Esophagus mucosa (tissue), 1 donor: Measurements from ENCODE around the gene ZC3HAV1L. TPM values are rescaled to one million over a fixed set of nuclear protein-coding genes. Genes with fewer than 3 reads are reported as not detected.
"Not testable (repeated sequence)": the region's sequence is repeated elsewhere in the genome, so short reads cannot be mapped to it uniquely, and the experiment has no call there.

ENCODE experiments used
- ATAC-seq: fragments of 200-7000 bp; cut with Tn5 transposase; one replicate; pipeline ENCODE4 v1.9.1; 2020
- total RNA-seq: library from RNA; stranded (reverse); gene quantifications from one replicate; pipeline ENCODE4 v1.2.4, GENCODE V29; 2023
- donor health status: DM: yes; HTN: yes; CAD: no.

ZC3HAV1L gene, protein sequence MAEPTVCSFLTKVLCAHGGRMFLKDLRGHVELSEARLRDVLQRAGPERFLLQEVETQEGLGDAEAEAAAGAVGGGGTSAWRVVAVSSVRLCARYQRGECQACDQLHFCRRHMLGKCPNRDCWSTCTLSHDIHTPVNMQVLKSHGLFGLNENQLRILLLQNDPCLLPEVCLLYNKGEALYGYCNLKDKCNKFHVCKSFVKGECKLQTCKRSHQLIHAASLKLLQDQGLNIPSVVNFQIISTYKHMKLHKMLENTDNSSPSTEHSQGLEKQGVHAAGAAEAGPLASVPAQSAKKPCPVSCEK
- 6.3 TPM for total RNA-seq

DNA sequence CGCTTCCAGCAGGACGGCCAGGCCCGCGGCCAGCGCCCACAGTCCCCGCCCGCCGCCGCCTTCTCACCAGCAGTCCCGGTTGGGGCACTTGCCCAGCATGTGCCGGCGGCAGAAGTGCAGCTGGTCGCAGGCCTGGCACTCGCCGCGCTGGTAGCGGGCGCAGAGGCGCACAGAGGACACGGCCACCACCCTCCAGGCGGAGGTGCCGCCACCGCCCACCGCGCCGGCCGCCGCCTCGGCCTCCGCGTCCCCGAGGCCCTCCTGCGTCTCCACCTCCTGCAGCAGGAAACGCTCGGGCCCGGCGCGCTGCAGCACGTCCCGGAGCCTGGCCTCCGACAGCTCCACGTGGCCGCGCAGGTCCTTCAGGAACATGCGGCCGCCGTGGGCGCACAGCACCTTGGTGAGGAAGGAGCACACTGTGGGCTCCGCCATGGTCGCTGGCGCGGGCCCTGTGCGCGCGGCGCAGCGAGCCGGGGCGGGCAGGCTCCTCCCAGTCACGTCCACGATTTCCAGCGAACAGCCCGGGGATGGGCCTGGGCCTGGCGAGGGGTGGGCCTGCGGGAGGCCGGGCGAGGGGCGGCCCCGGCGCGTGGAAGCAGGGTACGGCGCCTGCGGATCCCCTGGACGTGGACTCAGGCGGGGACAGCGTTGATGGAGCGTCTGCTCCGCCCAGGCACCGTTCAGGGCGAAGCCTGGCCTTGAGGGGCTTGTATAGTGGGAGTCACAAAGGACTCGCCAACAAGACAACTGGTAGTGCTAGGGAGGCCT lies at the start of gene ZC3HAV1L:
TSS of gene ZC3HAV1L (minus strand) at position 457 of the 768 bp plus-strand sequence. CDS start at position 432, 25 bp downstream.
- ATAC-seq: peak; percentile 74

DNA sequence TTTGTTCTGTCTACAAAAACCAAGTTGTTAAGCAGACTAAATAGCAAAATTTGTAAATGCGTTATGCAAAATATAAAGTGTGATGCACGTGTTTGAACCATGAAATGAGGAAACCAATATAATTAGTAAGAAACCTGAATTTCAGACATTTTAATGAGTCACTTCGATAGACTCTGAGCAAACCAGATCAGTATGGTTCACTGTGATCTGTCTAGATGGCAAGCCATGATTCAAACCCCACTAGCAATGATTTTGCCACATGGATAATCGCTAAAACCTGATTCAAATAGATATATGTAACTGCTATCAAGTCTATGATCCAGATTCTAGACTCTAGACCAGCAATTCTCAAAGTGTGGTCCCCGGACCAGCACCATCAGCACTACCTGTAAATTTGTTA lies 48.9 kb upstream of the ZC3HAV1L start:
- ATAC-seq: no peak

DNA sequence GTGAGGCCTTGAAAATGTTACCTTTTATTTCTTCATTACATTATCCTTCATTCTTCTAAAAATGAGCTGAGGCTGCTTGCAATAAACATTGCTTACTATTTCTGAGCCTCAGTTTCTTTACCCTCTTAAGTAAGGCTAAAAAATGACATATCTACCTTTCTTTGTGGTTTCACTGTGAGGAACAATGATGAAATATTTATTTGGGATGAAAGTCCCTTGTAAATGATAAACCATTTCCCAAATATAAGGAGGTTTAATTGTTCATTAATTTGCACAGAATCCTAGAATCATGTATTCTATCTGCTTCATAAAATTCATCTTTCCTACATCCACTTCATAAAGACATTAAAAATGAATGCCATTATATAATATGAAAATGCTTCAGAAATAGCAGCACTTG lies 45.7 kb upstream of the ZC3HAV1L start:
- no peak for ATAC-seq

DNA sequence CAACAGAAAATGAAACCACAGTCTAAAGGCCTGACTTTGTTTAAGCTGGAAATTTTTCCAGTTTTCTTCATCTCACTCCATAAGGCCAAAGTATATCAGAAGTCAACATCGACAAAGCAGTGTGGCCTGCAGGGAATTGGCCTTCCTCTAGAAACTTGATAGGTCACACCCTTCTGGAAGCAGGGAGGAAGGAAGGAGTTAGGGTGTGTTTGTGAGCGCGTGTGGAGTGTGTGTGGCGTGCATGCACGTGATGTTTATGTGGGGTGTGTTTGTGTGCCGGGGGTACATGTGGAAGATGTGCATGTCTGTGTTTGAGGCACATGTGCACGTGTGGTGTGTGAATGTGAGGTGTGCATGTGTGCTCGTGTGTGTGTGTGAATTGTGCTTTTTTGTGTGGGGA lies 45.1 kb upstream of the ZC3HAV1L start:
- no peak for ATAC-seq

- ATAC-seq: no peak
These were observed 44.0 kb upstream of the ZC3HAV1L start for GRCh38 chr7:139079861-139080260.

- ATAC-seq: no peak
These were observed 43.1 kb upstream of the ZC3HAV1L start for GRCh38 chr7:139078911-139079310.

GRCh38 chr7:139078399-139078798 lies 42.6 kb upstream of the ZC3HAV1L start:
- ATAC-seq: no peak

- ATAC-seq: not testable (repeated sequence)
These were observed 41.9 kb upstream of the ZC3HAV1L start for GRCh38 chr7:139077706-139078105.

DNA sequence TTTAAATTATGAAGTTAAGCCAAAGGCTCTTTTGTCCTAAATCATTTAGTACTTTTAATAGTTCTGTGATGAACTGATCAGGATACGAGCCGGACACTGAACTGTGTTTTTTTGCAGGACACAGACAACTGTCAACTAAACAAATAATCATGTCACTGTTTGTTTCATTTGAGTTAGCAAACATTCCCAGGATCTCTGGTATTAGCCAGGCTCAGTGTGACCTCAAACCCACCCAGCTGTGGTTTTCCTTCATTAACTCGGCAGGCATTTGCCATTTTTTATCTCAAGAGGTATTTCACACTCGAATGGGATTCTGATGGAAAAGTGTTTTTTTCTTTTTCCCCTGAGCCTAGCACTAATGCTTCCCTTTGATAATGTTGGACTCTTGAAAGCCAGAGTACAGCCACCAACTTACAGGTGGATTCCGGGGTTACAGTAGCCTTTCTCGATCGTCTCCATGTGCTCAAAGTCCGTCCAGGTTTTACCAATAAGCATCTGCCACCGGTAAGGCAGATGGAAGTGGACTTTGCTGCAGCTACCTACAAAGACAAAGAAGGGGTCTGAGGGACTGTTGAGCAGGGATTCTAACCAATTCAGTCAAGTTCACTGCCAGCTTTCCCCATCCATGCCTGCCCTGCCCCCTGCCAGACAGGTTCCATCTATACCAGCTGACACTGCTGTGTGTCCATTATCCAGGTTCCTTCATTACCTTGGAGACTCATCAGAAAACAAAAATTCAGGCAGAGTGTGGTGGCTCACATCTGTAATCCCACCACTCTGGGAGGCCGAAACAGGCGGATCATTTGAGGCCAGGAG lies 40.2 kb upstream of the ZC3HAV1L start:
- ATAC-seq: no peak

GRCh38 chr7:139075031-139075652 lies 39.3 kb upstream of the ZC3HAV1L start:
- ATAC-seq: peak; percentile 82

DNA sequence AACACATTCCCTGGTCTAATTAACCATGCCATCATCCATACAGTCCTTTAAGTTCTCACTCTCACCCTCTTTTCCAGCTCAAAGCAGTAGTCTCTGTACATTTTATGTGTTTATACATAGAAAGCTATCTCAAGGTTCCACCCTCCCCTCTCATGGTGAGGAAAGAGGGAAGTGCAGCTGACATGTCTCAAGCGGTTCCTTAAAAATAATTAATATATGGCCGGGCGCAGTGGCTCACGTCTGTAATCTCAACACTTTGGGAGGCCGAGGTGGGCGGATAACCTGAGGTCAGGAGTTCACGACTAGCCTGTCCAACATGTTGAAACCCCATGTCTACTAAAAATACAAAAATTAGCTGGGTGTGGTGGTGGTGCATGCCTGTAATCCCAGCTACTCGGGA lies 37.0 kb upstream of the ZC3HAV1L start:
- ATAC-seq: no peak

GRCh38 chr7:139071680-139072079 lies 35.8 kb upstream of the ZC3HAV1L start:
- no peak for ATAC-seq

DNA sequence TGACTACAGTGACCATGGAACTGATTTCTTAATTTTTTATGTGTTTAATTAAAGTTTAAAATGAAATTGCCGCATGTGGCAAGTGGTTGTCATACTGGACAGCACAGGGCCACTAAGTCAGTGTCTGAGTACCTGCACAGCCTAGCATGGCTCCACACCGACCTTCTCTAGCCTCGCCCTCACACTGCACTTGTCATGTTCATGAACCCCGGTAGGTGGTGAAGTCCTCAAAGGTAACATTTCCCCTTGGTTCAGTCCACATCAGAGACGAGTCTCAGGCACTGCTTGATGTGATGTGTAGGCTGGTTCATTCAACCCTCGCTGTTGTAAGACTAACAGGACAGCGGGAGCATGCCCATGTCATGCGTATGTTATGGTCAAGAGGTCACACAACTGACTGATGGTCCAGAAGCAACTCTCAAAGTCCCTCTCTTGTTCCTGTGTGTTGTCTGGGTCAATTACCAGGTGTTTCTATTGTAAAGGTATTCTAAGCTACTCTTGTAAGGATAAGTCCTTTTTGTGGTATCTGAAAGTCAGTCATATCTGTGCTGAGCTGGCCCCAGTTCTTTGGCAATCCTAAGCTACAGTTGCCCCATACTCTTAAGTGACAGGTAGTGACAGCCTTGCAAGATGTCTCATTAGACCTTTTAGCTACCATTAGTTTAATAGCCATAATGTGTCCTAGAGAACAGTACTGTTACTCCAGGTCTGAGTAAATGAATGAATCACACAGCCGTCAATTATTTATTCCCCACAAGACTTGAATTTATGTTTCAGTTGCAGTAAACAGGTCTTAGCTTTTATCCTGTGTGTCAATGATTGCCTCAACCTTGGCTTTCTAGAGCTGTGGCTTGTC lies 32.9 kb upstream of the ZC3HAV1L start:
- no peak for ATAC-seq

DNA sequence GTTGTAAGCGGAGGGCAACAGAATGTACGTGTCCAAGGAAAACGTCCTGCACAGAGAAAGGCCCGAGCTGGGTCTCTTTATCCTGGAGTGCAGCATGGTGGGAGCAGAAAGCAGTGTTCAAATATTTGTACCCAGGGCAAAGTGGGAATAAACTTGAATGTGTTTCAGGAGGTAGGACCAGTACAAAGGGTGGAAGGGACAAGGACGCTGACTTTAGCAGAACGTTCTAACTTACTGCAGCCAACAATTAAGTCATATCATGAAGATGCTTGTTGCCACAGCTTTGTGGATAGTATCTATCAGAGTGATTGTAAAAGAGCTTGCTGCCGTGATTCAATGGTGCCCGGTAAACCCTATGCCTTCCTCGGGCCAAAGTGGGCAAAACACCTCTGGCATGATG lies 30.5 kb upstream of the ZC3HAV1L start:
- no peak for ATAC-seq

- no peak for ATAC-seq
These were observed 29.5 kb upstream of the ZC3HAV1L start for GRCh38 chr7:139065323-139065722.

GRCh38 chr7:139061416-139061815 lies 25.6 kb upstream of the ZC3HAV1L start:
- ATAC-seq: no peak

DNA sequence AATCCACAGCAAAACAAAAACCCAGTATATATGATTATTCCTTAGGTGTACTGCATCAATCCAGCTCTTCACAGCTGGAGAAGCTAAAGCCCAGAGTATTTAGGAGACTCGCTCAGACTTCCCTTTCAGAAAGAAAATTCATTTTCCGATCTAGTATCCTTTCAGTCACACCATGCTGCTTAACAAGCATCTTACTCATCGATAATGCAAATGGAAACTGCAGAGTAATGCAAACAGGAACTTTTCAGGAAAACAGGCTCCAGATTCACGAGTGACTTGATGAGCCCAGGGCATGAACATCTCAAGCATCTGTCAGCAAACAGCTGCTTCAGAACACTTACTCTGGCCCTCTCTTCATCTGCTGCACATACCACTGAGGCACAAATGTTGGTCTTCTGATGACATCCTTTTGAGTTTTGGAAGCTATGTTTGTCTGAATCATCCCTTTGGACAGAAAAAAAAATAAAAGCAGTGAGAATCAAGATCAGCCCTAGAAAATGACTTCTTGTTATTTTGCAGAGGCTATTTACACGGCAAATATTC lies 24.9 kb upstream of the ZC3HAV1L start:
- no peak for ATAC-seq

DNA sequence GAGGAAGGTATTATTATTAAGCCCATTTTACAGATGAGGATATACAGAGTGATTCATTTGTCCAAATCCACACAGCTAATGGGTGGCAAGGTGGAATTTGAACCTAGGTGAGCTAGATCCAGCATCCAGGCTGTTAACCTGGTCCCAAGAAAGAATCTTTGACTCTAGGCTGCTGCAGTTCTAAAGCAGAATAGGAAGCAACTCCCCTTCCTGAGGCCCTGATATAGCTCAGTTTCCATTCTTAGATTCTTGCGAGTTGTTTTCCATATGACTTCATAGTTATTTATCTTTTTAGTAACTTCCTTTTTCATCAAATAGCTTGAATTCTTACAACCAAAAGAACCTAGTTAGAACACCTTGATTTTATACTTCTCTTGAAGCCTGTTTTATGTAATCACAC lies 24.1 kb upstream of the ZC3HAV1L start:
- no peak for ATAC-seq

- ATAC-seq: no peak
These were observed 23.1 kb upstream of the ZC3HAV1L start for GRCh38 chr7:139058943-139059342.

- ATAC-seq: no peak
These were observed 19.8 kb upstream of the ZC3HAV1L start for GRCh38 chr7:139055674-139056073.

- not testable (repeated sequence) for ATAC-seq
These were observed 18.8 kb upstream of the ZC3HAV1L start for GRCh38 chr7:139054656-139055055.
